Esophagus squamous epithelium (tissue), 5 donors: ENCODE measurements around the gene GSTM4. TPM values are rescaled to one million over a fixed set of nuclear protein-coding genes. Genes with fewer than 3 reads are reported as not detected.
"Not testable (repeated sequence)": the region's sequence is repeated elsewhere in the genome, so short reads cannot be mapped to it uniquely, and the experiment has no call there.

Experiments
- DNase-seq: peaks from one replicate; lab custom pipeline; 2025; lab: John Stamatoyannopoulos, UW
- H3K27ac ChIP-seq, 4 donors: fragments of 200-600 bp; sonication (generic); one replicate each; pipeline ENCODE4 v1.5.1; 2016 to 2019; ENCODE audit warnings: mild to moderate bottlenecking in 1 of 4
- H3K27me3 ChIP-seq, 4 donors: fragments of 200-600 bp; sonication (generic); 1 replicate in 3 of 4; 2 replicates in 1 of 4; pipeline versions ENCODE4 v1.5.1 to v1.6.0; 2017 to 2021; ENCODE audit warnings: antibody characterized with exemption in 1 of 4
- H3K36me3 ChIP-seq, 3 donors: fragments of 200-600 bp; sonication (generic); one replicate each; pipeline ENCODE4 v1.5.1; 2016 to 2019
- H3K4me1 ChIP-seq, 3 donors: fragments of 200-600 bp; sonication (generic); one replicate each; pipeline ENCODE4 v1.5.1; 2017 to 2019
- H3K4me3 ChIP-seq, 4 donors: fragments of 200-600 bp; sonication (generic); 1 replicate in 3 of 4; 2 replicates in 1 of 4; pipeline ENCODE4 v1.5.1; 2016 to 2019; ENCODE audit warnings: mild to moderate bottlenecking in 2 of 4, moderate library complexity in 1 of 4
- H3K9me3 ChIP-seq, 3 donors: fragments of 200-600 bp; sonication (generic); one replicate each; pipeline ENCODE4 v1.5.1; 2016 to 2019
- CTCF ChIP-seq, 6 experiments: fragments of 450-650 bp in 4 of 6; fragments of 200-600 bp in 2 of 6; sonication (generic) in 2 of 6; IDR thresholded peaks; one replicate each; pipeline ENCODE4 v1.5.1; 2016 to 2019; ENCODE audit warnings: antibody characterized with exemption in 6 of 6, mild to moderate bottlenecking in 4 of 6, moderate library complexity in 4 of 6
- POLR2A ChIP-seq, 4 donors: fragments of 450-650 bp; IDR thresholded peaks; one replicate each; pipeline ENCODE4 v1.6.1; 2017; ENCODE audit warnings: antibody characterized with exemption in 4 of 4, mild to moderate bottlenecking in 4 of 4, moderate library complexity in 3 of 4
- WGBS, 2 donors: methylation state at CpG; one replicate each; pipeline ENCODE4 v1.1.5; 2018; 5-methylcytosine and 5-hydroxymethylcytosine counted together
- intact Hi-C: fragments of 100-400 bp; cut with DNase I; formaldehyde crosslinking; loops from one replicate; pipeline ENCODE4 v1.15.0; 2022
- total RNA-seq, 4 donors: library from RNA; depleted of rRNA; stranded (reverse); fragments of >200 nt; gene quantifications; one replicate each; pipeline ENCODE4 v1.1.0, GENCODE V29; 2016
- donor health status: DM: yes; HTN: yes; CAD: no.

GSTM4 gene
- total RNA-seq, 4 donors from 2014 or later: 13.5 to 53.5 (median 29.4) TPM

- H3K4me3 ChIP-seq: peak within 1 kb of the TSS; percentile 39 to 79 (median 60)
- intact Hi-C loops: no loop called here
- peaks cover 0 to 24% (median 0%) of the 10 kb centered on the region in 3 donors for H3K36me3 ChIP-seq
- H3K27ac ChIP-seq: peak within 1 kb of the TSS; percentile 9 to 68 (median 66)
- TF ChIP-seq POLR2A (IDR thresholded peaks at IDR 0.05): peak in 1 of 4 donors; percentile 40
- TF ChIP-seq CTCF (IDR thresholded peaks at IDR 0.05): no peak
- peaks cover 12 to 22% (median 14%) of the 10 kb centered on the region in 3 donors for H3K4me1 ChIP-seq
- WGBS, 2 donors: 23 to 27% methylated on average over 9 of the region's 22 CpGs
- H3K9me3 ChIP-seq: no peaks in the 10 kb centered on the region
- DNase-seq: peak; percentile 22
- no peaks in the 10 kb centered on the region for H3K27me3 ChIP-seq
These were observed 11.7 kb downstream of the GSTM4 start, which contains the start of gene GSTM2 for GRCh38 chr1:109667452-109668122. Gene GSTM2 (plus strand): TSS chr1:109668057. CDS start chr1:109668116, 59 bp downstream.

- H3K4me1 ChIP-seq: peaks cover 12 to 22% (median 14%) of the 10 kb centered on the region in 3 donors
- no peaks in the 10 kb centered on the region for H3K27me3 ChIP-seq
- DNase-seq: no peak
- peaks cover 0 to 26% (median 0%) of the 10 kb centered on the region in 3 donors for H3K36me3 ChIP-seq
- H3K9me3 ChIP-seq: no peaks in the 10 kb centered on the region
- WGBS, 2 donors: 9 to 13% methylated on average over 7 to 14 of the region's 26 CpGs
- intact Hi-C loops: no loop called here
- peak overlapping the region; percentile 9 to 68 (median 66) for H3K27ac ChIP-seq
- TF ChIP-seq CTCF (IDR thresholded peaks at IDR 0.05) (no peak), POLR2A (IDR thresholded peaks at IDR 0.05) (no peak)
- H3K4me3 ChIP-seq: peak overlapping the region; percentile 39 to 79 (median 60)
These were observed 12.3 kb downstream of the GSTM4 start for GRCh38 chr1:109668123-109668775.

- no peak for DNase-seq
- no peak overlapping the region for H3K27ac ChIP-seq
- peaks cover 0 to 32% (median 0%) of the 10 kb centered on the region in 3 donors for H3K36me3 ChIP-seq
- no peaks in the 10 kb centered on the region for H3K9me3 ChIP-seq
- H3K27me3 ChIP-seq: no peaks in the 10 kb centered on the region
- intact Hi-C loops: no loop called here
- no peak overlapping the region for H3K4me3 ChIP-seq
- H3K4me1 ChIP-seq: peaks cover 12 to 22% (median 14%) of the 10 kb centered on the region in 3 donors
- 87 to 90% methylated on average over 15 to 18 of the region's 22 CpGs for WGBS, 2 donors
- TF ChIP-seq POLR2A (IDR thresholded peaks at IDR 0.05) (no peak), CTCF (IDR thresholded peaks at IDR 0.05) (no peak)
These were observed 13.5 kb downstream of the GSTM4 start for GRCh38 chr1:109669246-109669948.

GRCh38 chr1:109669949-109670302, 14.0 kb downstream of the GSTM4 start:
- H3K27ac ChIP-seq, intact Hi-C loops, DNase-seq, H3K27me3 ChIP-seq, H3K4me3 ChIP-seq, H3K9me3 ChIP-seq: not testable (repeated sequence)
- Histone ChIP-seq H3K36me3 (peaks cover 0 to 32% (median 0%) of the 10 kb centered on the region in 3 donors), H3K4me1 (peaks cover 12 to 22% (median 14%) of the 10 kb centered on the region in 3 donors)
- 79 to 95% methylated on average over 3 of the region's 5 CpGs for WGBS, 2 donors

GRCh38 chr1:109671067-109671466, 15.2 kb downstream of the GSTM4 start:
- Histone ChIP-seq H3K4me3 (no peak overlapping the region), H3K9me3 (no peaks in the 10 kb centered on the region), H3K4me1 (peaks cover 12 to 22% (median 14%) of the 10 kb centered on the region in 3 donors), H3K27ac (no peak overlapping the region), H3K36me3 (peaks cover 0 to 32% (median 0%) of the 10 kb centered on the region in 3 donors), H3K27me3 (no peaks in the 10 kb centered on the region)
- intact Hi-C loops: no loop called here
- 88% methylated on average over 2 to 5 of the region's 5 CpGs for WGBS, 2 donors
- DNase-seq: no peak
- TF ChIP-seq CTCF (IDR thresholded peaks at IDR 0.05) (no peak), POLR2A (IDR thresholded peaks at IDR 0.05) (no peak)

GRCh38 chr1:109673861-109674260, 18.0 kb downstream of the GSTM4 start:
- H3K4me3 ChIP-seq, H3K4me1 ChIP-seq, DNase-seq, H3K27me3 ChIP-seq, H3K9me3 ChIP-seq, intact Hi-C loops, H3K27ac ChIP-seq: not testable (repeated sequence)
- peaks cover 0 to 32% (median 0%) of the 10 kb centered on the region in 3 donors for H3K36me3 ChIP-seq
- WGBS, 2 donors: 93% methylated on average over 2 of the region's 2 CpGs; no CpG with 5 or more reads in 1 of the 2 donors

- 83 to 88% methylated on average over 3 of the region's 3 CpGs for WGBS, 2 donors
- H3K4me1 ChIP-seq, intact Hi-C loops, H3K4me3 ChIP-seq, H3K27me3 ChIP-seq, DNase-seq, H3K27ac ChIP-seq, H3K9me3 ChIP-seq: not testable (repeated sequence)
- peaks cover 0 to 18% (median 0%) of the 10 kb centered on the region in 3 donors for H3K36me3 ChIP-seq
These were observed 20.9 kb downstream of the GSTM4 start for GRCh38 chr1:109676683-109677381.
